Brain microvascular endothelial cell (primary cell): Measurements from ENCODE around the gene FERMT2.
A peak's percentile ranks its signal among the peaks of the same experiment; 100 is the strongest.

Experiments
- DNase-seq: peaks from one replicate; pipeline ENCODE4 v3.0.0-alpha.2; 2020
- H3K27ac ChIP-seq: fragments of 250-450 bp; sonication (Bioruptor Pico); 2 replicates; pipeline ENCODE4 v1.5.1; 2020; ENCODE audit warnings: mild to moderate bottlenecking, moderate library complexity
- H3K27me3 ChIP-seq: fragments of 250-450 bp; sonication (Bioruptor Pico); replicated peaks from 2 replicates; pipeline ENCODE4 v1.5.1; 2020; ENCODE audit warnings: mild to moderate bottlenecking
- H3K36me3 ChIP-seq: fragments of 250-450 bp; sonication (Bioruptor Pico); replicated peaks from 2 replicates; pipeline ENCODE4 v1.5.1; 2020; ENCODE audit warnings: mild to moderate bottlenecking
- H3K4me3 ChIP-seq: 2 replicates; pipeline ENCODE4 v1.5.1; 2011; ENCODE audit warnings: low read depth, mild to moderate bottlenecking, control low read depth, low read length, moderate library complexity
- CTCF ChIP-seq: IDR thresholded peaks from 2 replicates; pipeline ENCODE4 v1.5.1; 2011; ENCODE audit warnings: low read depth, mild to moderate bottlenecking, moderate library complexity, low read length, control low read depth, inconsistent platforms; ENCODE audit errors: missing control alignments
- in situ Hi-C: cut with HindIII; loops from 2 replicates; pipeline ENCODE4 v1.10.0; 2017; ENCODE audit warnings: low sequenced_read_pairs, low pct_ligation_motif_present

FERMT2 gene

DNA sequence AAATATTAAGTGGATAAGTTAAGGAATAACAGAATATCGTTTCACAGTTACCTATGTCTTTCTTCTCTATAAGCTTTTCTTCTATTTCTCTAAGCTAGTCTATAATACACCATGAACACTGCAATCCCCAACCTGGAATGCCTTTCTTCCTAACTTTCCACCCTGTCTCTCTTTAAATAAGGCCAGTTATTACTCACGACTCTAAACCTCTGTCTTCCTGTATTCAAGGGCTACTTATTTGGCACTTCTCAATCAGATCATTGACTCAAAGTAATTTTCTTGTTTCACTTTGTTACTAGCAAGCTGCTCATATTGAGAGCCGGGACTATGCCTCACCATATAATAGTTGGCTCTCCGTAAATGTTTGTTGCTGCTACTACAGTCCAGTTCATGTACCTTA, 13.5 kb downstream of the FERMT2 start:
- DNase-seq, result no peak
- no peak overlapping the region for H3K27ac ChIP-seq
- no peak overlapping the region for H3K4me3 ChIP-seq
- no peaks in the 10 kb centered on the region for H3K27me3 ChIP-seq
- H3K36me3 ChIP-seq, result peaks cover 3% of the 10 kb centered on the region
- in situ Hi-C loops, result no loop called here
- no peak for TF ChIP-seq CTCF

DNA sequence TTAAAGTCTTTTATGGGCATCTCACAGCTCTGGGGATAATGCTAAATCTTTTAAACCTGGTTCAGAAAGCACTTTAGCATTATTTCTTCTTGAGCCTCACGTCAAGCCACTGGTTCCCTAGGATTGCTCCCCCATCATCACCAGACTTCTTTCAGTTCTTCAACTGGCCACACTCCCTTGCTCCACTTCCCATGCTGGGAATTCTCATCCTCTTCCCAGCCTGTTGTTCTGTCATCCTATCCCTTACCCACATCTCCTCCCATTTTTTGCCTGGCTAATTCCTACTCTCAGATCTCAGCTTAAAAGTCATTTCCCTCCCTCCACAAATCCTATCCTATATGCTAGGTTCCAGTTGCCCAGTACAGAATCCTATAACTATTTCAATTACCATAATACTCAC, 14.4 kb downstream of the FERMT2 start:
- no peak overlapping the region for H3K4me3 ChIP-seq
- no peak for DNase-seq
- in situ Hi-C loops, result no loop called here
- peaks cover 3% of the 10 kb centered on the region for H3K36me3 ChIP-seq
- TF ChIP-seq CTCF, result no peak
- no peak overlapping the region for H3K27ac ChIP-seq
- H3K27me3 ChIP-seq, result no peaks in the 10 kb centered on the region

DNA sequence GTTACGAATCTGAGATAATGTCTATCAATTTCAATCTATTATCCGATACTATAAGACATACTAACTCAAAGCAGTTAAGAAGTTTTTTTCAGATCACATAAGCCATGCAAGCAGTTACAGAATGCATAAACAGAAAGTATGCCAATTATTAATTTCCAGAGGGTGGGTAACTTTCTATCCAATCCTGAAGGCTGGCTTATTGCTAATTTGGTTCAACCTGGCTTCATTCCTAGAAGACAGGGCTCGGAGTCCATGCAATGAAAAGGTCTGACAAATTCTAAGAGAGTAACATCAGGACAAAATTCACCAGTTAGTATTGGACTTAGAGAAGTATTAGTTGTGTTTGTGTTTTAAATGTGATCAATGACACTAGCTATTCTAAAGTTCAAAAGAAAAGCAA, 15.0 kb downstream of the FERMT2 start:
- Histone ChIP-seq H3K27me3 (no peaks in the 10 kb centered on the region), H3K27ac (no peak overlapping the region), H3K36me3 (peaks cover under 1% of the 10 kb centered on the region), H3K4me3 (no peak overlapping the region)
- no peak for TF ChIP-seq CTCF
- no peak for DNase-seq
- in situ Hi-C loops, result no loop called here

GRCh38 chr14:52934762-52935161, 16.1 kb downstream of the FERMT2 start:
- no peak for TF ChIP-seq CTCF
- Histone ChIP-seq H3K27ac (no peak overlapping the region), H3K4me3 (no peak overlapping the region), H3K36me3 (no peaks in the 10 kb centered on the region), H3K27me3 (no peaks in the 10 kb centered on the region)
- no peak for DNase-seq
- in situ Hi-C loops, result no loop called here

DNA sequence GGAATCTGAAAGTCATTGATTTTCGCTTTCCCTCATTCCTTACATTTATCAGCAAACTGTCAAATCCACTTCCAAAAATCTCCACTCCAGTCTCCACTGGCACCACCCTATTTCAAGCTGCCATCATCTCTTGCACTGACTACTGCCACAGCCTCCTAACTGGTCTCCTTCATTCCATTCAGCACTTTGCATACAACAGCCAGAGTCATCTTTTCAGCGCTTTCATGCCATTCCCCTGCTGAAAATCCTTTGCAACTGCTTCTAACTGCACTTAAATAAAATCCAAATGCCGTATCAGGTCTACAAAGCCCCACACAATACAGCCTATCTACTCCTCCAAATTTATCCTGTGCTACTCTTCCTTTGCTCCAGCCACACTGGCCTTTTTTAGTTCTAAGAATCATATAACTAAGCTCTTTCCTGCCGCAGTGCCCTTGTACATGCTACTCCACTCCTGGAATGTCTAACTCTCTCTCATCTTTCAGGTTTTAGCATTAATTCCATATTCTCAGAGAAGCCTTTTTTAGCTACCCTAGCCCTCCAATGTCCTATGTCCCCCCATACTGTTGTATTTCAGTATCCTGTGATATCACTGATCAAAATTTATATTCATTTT, 21.6 kb downstream of the FERMT2 start:
- no peak overlapping the region for H3K4me3 ChIP-seq
- no peak for TF ChIP-seq CTCF
- no peak for DNase-seq
- H3K27ac ChIP-seq, result no peak overlapping the region
- no peaks in the 10 kb centered on the region for H3K36me3 ChIP-seq
- in situ Hi-C loops, result no loop called here
- no peaks in the 10 kb centered on the region for H3K27me3 ChIP-seq

DNA sequence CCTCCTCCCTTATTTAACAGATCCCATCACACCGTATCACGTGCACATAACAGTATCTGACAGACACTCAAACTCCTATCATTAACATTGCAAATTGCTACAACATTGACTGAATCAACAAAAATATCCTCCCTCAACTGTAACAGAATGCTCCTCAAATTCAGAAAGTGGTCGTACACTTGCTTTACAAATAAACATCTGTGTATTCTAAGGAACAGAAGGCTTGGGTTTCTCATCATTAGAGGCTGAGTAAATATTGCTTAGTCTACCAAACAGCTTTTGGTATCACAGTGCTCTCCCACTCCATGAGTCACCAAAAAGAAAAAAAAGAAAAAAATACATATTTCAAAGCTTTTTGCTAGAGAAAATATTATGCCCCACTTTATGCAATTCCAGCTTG, 23.9 kb downstream of the FERMT2 start:
- Histone ChIP-seq H3K27me3 (no peaks in the 10 kb centered on the region), H3K36me3 (no peaks in the 10 kb centered on the region), H3K27ac (peak overlapping the region; percentile 8), H3K4me3 (no peak overlapping the region)
- TF ChIP-seq CTCF, result no peak
- in situ Hi-C loops, result no loop called here
- DNase-seq, result no peak
